Activated naive CD8-positive, alpha-beta T cell treated with anti-CD3 and anti-CD28 coated beads for 36 hours (primary cell): ENCODE data around the gene SRRT. TPM values are rescaled to one million over a fixed set of nuclear protein-coding genes. Genes with fewer than 3 reads are reported as not detected.
A peak's percentile ranks its signal among the peaks of the same experiment; 100 is the strongest.

ENCODE experiments used
- DNase-seq: peaks from one replicate; pipeline ENCODE4 v3.0.0; 2021
- H3K27ac Mint-ChIP-seq: one replicate; pipeline ENCODE4 v1.8.0; 2022; ENCODE audit warnings: mild to moderate bottlenecking, moderate library complexity, mixed read lengths
- H3K27me3 Mint-ChIP-seq: one replicate; pipeline ENCODE4 v1.8.0; 2022; ENCODE audit warnings: mild to moderate bottlenecking, mixed read lengths
- H3K36me3 Mint-ChIP-seq: one replicate; pipeline ENCODE4 v1.8.0; 2021; ENCODE audit warnings: mild to moderate bottlenecking, mixed read lengths
- H3K4me1 Mint-ChIP-seq: one replicate; pipeline ENCODE4 v1.8.0; 2021; ENCODE audit warnings: mixed read lengths
- H3K4me3 Mint-ChIP-seq: one replicate; pipeline ENCODE4 v1.8.0; 2022; ENCODE audit warnings: mild to moderate bottlenecking, moderate library complexity, mixed read lengths
- H3K9me3 Mint-ChIP-seq: one replicate; pipeline ENCODE4 v1.8.0; 2022; ENCODE audit warnings: mixed read lengths
- total RNA-seq, 2 experiments: library from RNA; stranded (reverse); gene quantifications; one replicate each; pipeline ENCODE4 v1.2.3, GENCODE V29; 2021

The SRRT gene
- total RNA-seq, 2 experiments from 2014 or later, result 296 to 297 TPM

DNA sequence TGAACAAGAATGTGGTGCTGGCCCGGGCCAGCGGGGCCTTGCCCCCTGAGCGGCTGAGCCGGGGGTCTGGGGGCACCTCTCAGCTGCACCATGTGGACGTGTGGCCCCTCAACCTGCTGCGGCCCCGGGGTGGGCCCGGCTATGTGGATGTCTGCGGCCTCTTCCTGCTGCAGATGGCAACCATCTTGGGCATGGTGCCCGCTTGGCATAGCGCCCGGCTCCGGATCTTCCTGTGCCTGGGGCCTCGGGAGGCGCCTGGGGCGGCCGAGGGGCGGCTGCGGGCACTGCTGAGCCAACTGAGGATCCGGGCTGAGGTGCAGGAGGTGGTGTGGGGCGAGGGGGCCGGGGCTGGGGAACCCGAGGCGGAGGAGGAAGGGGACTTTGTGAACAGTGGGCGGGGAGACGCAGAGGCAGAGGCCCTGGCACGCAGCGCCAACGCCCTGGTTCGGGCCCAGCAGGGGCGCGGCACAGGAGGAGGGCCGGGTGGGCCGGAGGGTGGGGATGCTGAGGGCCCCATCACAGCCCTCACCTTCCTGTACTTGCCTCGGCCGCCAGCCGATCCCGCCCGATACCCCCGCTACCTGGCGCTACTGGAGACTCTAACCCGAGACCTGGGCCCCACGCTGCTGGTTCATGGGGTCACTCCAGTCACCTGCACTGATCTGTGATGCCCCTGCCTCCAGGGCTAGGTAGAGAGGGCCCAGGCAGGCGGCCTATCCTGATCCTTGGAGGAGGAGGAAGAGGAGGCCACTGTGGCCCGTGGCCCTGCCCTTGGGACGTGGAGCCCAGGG is 8.8 kb upstream of the SRRT start:
- H3K9me3 Mint-ChIP-seq, result no peaks in the 10 kb centered on the region
- DNase-seq, result peak; percentile 57
- no peaks in the 10 kb centered on the region for H3K27me3 Mint-ChIP-seq
- peaks cover 9% of the 10 kb centered on the region for H3K36me3 Mint-ChIP-seq
- H3K4me3 Mint-ChIP-seq, result peak overlapping the region; percentile 97
- H3K4me1 Mint-ChIP-seq, result peaks cover 16% of the 10 kb centered on the region
- H3K27ac Mint-ChIP-seq, result peak overlapping the region; percentile 98

DNA sequence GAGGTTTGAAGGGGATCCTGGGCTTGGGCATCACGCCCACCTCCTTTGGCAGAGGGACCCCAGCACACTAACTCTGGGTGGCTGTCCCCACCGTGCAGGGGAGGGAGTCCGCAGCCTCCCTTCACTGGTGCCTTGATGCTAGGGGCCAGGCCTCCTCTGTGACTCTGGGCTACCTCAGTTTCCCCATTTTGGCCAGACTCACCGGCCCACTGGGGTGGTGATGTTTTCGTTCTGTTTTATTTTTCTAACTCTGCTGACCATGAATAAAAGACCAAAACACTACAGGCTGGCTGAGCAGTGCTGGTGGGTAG is 8.2 kb upstream of the SRRT start:
- Mint-ChIP-seq H3K27me3 (no peaks in the 10 kb centered on the region), H3K27ac (peak overlapping the region; percentile 98), H3K9me3 (no peaks in the 10 kb centered on the region), H3K4me3 (peak overlapping the region; percentile 97), H3K4me1 (peaks cover 18% of the 10 kb centered on the region), H3K36me3 (peaks cover 12% of the 10 kb centered on the region)
- no peak for DNase-seq

DNA sequence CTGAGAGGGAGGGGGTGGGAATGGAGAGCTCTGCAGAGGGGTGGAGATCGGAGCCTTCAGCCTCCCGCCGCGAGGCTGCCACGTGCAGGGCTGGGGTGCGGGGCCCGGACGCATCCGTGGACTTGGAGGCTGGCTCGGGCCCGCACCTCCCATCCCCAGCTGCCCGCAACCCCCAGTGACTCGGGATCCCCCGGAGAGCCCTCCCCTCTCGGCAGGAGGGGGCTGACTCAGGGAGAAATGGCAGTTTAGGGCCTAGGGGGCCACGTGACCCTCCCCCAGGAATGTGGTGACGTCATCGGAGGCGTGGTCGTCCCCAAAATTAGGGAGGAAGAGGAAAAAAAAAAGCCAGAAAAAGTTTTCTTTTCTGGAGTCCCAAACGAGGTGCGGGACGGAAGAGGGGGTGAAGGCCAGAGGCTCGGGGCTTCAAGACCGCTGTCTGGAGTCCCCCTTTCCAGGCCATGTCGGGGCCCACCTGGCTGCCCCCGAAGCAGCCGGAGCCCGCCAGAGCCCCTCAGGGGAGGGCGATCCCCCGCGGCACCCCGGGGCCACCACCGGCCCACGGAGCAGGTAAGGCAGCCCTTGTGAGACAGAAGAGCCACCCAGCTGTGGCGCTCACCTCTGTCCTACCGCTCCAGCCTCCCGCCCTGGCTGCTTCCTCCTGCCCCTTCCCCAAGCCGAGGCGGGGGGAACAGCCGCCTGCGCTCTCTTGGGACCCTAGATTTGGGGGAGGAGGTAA is 7.7 kb upstream of the SRRT start, which contains the start of gene TRIP6:
Gene TRIP6, plus strand, starts transcription at position 348 of the 736 bp plus-strand sequence. Its CDS starts 111 bp downstream, at position 459.
- H3K9me3 Mint-ChIP-seq, result no peaks in the 10 kb centered on the region
- H3K27ac Mint-ChIP-seq, result peak within 1 kb of the TSS; percentile 98
- H3K4me1 Mint-ChIP-seq, result peaks cover 18% of the 10 kb centered on the region
- H3K4me3 Mint-ChIP-seq, result peak within 1 kb of the TSS; percentile 97
- no peaks in the 10 kb centered on the region for H3K27me3 Mint-ChIP-seq
- peaks cover 12% of the 10 kb centered on the region for H3K36me3 Mint-ChIP-seq
- peak; percentile 74 for DNase-seq

DNA sequence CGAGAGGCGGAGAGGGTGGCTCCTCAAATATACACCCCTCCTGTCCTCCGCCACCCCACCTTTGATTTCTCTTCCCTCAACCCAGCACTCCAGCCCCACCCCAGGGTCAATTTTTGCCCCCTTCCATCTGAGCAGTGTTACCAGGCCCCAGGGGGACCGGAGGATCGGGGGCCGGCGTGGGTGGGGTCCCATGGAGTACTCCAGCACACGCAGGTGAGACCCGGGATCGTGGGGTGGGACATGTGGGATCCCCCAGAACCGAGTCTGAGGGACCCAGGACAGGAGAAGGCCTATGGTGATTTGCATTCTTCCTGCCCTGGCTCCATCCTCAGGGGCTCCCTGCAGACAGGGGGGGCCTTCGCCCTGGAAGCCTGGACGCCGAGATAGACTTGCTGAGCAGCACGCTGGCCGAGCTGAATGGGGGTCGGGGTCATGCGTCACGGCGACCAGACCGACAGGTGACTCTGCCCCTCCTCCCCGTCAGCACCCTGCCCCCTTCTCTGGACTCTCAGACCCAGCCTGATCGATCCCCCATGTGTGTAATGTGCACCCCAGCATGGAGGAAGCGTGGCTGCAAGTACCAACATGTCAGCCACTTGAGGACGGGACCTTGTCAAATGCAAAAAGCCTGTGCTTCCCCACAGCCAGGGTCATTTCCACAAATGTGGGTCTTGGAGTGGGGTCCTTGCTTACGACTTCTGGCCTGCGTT is 7.0 kb upstream of the SRRT start:
- H3K4me3 Mint-ChIP-seq, result peak overlapping the region; percentile 97

DNA sequence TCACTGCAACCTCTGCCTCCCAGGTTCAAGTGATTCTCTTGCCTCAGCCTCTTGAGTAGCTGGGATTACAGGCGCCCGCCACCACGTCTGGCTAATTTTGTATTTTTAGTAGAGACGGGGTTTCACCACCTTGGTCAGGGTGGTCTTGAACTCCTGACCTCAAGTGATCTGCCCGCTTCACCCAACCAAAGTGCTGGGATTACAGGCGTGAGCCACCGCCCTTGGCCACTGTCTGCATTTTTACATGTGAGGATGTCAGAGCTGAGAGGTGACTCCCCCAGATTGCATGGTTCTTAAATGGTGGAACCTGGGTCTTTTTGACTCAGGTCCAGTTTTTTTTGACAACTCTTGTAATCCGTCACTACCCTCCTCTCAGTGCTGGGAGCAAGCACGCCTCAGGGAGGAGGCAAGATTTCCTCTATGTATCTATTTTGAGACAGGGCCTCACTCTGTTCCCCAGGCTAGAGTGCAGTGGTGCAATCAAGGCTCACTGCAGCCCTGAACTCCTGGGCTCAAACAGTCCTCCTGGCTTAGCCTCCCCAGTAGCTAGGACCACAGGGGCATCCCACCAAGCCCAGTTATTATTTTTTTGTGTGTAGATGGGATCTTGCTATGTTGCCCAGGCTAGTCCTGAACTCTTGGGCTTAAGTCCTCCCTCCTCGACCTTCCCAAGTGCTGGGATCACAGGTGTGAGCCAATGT is 1.2 kb upstream of the SRRT start:
- no peak for DNase-seq
- H3K27me3 Mint-ChIP-seq, result no peaks in the 10 kb centered on the region
- H3K36me3 Mint-ChIP-seq, result peaks cover 60% of the 10 kb centered on the region

More for the DNA sequence above, 7.0 kb upstream of the SRRT start:
- Mint-ChIP-seq H3K27ac (peak overlapping the region; percentile 83), H3K36me3 (peaks cover 17% of the 10 kb centered on the region), H3K9me3 (no peaks in the 10 kb centered on the region), H3K27me3 (no peaks in the 10 kb centered on the region), H3K4me1 (peaks cover 18% of the 10 kb centered on the region)
- DNase-seq, result no peak

DNA sequence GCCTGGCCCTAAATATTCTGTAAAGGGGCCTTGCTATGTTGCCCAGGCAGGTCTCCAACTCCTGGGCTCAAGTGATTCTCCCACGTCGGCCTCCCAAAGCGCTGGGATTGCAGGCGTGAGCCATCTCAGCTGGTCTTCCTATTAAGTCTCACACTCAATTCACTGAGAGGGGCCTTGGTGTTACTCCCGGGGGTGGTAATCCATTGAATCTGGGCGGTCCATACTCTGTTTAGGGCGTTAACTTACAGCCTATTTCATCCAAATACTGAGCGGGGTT is 665 bp upstream of the SRRT start:
- Mint-ChIP-seq H3K27ac (peak overlapping the region; percentile 98), H3K9me3 (no peaks in the 10 kb centered on the region), H3K4me3 (peak overlapping the region; percentile 97), H3K36me3 (peaks cover 65% of the 10 kb centered on the region), H3K27me3 (no peaks in the 10 kb centered on the region), H3K4me1 (peaks cover 36% of the 10 kb centered on the region)
- no peak for DNase-seq

More for the DNA sequence above, 1.2 kb upstream of the SRRT start:
- Mint-ChIP-seq H3K4me1 (peaks cover 31% of the 10 kb centered on the region), H3K4me3 (peak overlapping the region; percentile 97), H3K27ac (peak overlapping the region; percentile 98), H3K9me3 (no peaks in the 10 kb centered on the region)

DNA sequence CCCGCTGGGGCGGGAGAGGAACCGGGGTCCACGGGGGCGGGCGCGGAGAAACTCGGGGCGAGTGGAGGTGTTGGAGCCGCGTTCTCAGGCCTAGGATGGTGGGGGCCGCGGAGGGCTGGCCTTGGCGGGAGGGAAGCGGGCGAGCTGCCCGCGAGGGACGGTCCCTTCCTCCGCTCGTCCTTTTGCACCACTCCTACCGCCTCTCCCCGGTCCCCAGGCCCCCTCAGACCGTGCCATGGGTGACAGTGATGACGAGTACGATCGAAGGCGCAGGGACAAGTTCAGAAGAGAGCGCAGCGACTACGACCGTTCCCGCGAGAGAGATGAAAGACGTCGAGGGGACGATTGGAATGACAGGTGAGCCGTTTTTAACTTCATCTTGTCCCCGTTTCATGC is 451 bp downstream of the SRRT start:
- Mint-ChIP-seq H3K36me3 (peaks cover 73% of the 10 kb centered on the region), H3K27ac (peak overlapping the region; percentile 98), H3K9me3 (no peaks in the 10 kb centered on the region), H3K4me3 (peak overlapping the region; percentile 97), H3K27me3 (no peaks in the 10 kb centered on the region), H3K4me1 (peaks cover 41% of the 10 kb centered on the region)
- peak; percentile 53 for DNase-seq

DNA sequence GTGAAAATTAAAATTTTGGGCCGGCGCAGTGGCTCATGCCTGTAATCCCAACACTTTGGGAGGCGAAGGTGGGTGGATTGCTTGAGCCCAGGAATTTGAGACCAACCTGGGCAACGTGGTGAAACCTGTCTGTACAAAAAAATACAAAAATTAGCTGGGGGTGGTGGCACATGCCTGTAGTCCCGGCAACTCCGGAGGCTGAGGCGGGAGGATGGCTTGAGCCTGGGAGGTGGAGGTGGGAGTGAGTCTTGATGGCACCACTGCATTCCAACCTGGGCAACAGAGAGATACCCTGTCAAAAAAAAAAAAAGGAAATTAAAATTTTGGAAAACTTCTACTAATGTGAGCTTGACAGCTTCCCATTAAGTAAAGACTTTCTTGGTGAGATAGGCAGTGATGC is 3.1 kb downstream of the SRRT start:
- H3K36me3 Mint-ChIP-seq, result peaks cover 72% of the 10 kb centered on the region
- H3K4me3 Mint-ChIP-seq, result peak overlapping the region; percentile 50
- no peak overlapping the region for H3K27ac Mint-ChIP-seq
- H3K4me1 Mint-ChIP-seq, result peaks cover 40% of the 10 kb centered on the region
- no peaks in the 10 kb centered on the region for H3K27me3 Mint-ChIP-seq
- no peaks in the 10 kb centered on the region for H3K9me3 Mint-ChIP-seq
- DNase-seq, result no peak

DNA sequence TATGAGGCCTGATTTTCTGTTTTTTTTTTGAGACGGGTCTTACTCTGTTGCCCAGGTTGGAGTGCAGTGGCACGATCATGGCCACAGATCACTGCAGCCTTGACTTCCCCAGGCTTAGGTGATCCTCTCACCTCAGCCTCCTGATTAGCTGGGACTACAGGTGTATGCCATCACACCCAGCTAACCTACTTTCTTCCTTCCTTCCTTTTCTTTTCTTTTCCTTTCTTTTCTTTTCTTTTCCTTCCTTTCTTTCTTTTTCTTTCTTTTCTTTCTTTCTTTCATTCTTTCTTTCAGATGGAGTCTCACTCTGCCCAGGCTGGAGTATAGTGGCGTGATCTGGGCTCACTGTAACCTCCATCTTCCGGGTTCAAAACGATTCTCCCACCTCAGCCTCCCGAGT is 3.8 kb downstream of the SRRT start:
- H3K4me1 Mint-ChIP-seq, result peaks cover 47% of the 10 kb centered on the region
- peak overlapping the region; percentile 19 for H3K4me3 Mint-ChIP-seq
- no peak for DNase-seq
- no peak overlapping the region for H3K27ac Mint-ChIP-seq
- no peaks in the 10 kb centered on the region for H3K9me3 Mint-ChIP-seq
- H3K27me3 Mint-ChIP-seq, result no peaks in the 10 kb centered on the region
- peaks cover 72% of the 10 kb centered on the region for H3K36me3 Mint-ChIP-seq

DNA sequence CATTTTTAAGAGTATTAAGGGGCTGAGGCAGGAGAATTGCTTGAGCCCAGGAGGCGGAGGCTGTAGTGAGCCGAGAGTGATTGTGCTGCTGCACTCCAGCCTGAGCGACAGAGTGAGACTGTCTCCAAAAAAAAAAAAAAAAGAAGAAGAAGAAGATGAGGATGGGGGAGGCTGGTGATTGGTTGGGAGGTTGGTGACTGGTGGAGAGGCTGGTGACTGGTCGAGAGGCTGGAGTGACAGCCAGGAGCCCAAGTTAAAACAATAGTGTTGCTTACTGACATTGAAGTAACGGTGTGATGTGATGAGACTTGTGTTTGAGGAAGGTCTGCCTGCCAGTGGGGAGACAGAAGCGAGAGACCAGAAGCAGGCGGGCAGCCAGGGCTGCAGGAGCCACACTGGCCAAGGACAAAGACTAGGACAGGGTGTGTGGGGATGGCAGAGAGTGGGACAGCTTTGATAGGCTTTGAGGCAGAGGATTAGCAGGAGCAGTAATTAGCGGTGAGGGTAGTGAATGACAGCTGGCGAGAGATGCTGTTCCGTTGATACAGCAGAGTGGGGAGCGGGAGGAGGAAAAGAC is 4.9 kb downstream of the SRRT start:
- Mint-ChIP-seq H3K36me3 (peaks cover 71% of the 10 kb centered on the region), H3K27me3 (no peaks in the 10 kb centered on the region), H3K4me1 (peaks cover 49% of the 10 kb centered on the region), H3K9me3 (no peaks in the 10 kb centered on the region), H3K27ac (peak overlapping the region; percentile 64), H3K4me3 (no peak overlapping the region)
- DNase-seq, result no peak

DNA sequence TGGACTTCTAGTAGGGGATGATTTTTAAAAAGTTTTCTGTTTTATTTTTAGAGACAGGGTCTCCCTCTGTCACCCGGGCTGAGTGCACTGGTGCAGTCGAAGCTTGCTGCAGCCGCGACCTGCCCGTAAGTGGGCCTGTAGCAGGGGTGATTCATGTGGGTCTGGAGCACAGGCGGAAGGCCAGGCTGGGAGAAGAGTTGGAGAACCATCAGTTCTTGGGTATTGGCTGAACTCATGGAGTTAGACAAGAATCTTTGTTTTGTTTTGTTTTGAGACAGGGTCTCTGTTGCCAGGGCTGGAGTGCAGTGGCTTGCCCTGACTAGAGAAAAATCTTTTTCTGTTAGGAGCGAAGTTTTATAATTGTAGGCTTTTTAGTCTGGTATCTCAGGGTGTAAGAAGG is 5.7 kb downstream of the SRRT start:
- Mint-ChIP-seq H3K27ac (no peak overlapping the region), H3K27me3 (no peaks in the 10 kb centered on the region)

DNA sequence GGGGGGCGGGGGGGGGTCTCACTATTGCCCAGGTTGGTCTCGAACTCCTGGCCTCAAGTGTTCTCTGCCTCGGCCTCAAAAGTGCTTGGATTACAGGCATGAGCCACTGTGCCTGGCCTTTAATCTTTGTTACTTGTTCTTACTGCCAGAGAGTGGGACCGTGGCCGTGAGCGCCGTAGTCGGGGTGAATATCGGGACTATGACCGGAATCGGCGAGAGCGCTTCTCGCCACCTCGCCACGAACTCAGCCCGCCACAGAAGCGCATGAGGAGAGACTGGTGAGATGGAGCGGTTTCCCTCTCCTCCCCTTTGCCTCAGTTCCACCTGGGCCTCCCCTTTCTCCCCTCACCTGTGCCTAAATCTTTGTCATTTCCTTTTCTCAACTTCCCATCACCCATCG is 6.2 kb downstream of the SRRT start:
- Mint-ChIP-seq H3K27ac (no peak overlapping the region), H3K36me3 (peaks cover 67% of the 10 kb centered on the region), H3K4me1 (peaks cover 54% of the 10 kb centered on the region), H3K27me3 (no peaks in the 10 kb centered on the region), H3K9me3 (no peaks in the 10 kb centered on the region), H3K4me3 (no peak overlapping the region)
- no peak for DNase-seq

More for the DNA sequence above, 5.7 kb downstream of the SRRT start:
- DNase-seq, result no peak
- Mint-ChIP-seq H3K4me1 (peaks cover 53% of the 10 kb centered on the region), H3K4me3 (no peak overlapping the region), H3K36me3 (peaks cover 71% of the 10 kb centered on the region), H3K9me3 (no peaks in the 10 kb centered on the region)

DNA sequence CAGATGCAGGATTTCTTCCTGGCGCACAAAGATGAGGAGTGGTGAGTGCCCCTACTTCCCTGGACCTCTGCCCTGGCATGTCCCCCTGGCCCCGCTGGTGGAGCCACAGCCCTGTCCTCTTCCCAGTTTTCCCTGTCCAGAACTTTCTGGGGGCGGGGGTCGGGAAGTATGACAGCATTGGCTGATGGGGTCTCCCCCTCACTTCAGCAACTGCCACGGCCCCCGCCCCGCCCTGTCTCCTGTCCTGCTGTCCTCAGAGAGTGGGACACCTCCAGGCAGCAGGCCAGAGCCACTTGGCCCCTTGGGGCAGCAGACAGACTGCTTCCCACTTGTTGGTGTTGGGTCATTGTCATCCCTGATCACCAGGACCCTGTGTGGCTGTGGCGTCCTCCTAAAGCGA is 7.3 kb downstream of the SRRT start:
- Mint-ChIP-seq H3K4me3 (no peak overlapping the region), H3K4me1 (peaks cover 56% of the 10 kb centered on the region), H3K36me3 (peaks cover 62% of the 10 kb centered on the region), H3K9me3 (no peaks in the 10 kb centered on the region), H3K27me3 (no peaks in the 10 kb centered on the region), H3K27ac (no peak overlapping the region)
- DNase-seq, result no peak

DNA sequence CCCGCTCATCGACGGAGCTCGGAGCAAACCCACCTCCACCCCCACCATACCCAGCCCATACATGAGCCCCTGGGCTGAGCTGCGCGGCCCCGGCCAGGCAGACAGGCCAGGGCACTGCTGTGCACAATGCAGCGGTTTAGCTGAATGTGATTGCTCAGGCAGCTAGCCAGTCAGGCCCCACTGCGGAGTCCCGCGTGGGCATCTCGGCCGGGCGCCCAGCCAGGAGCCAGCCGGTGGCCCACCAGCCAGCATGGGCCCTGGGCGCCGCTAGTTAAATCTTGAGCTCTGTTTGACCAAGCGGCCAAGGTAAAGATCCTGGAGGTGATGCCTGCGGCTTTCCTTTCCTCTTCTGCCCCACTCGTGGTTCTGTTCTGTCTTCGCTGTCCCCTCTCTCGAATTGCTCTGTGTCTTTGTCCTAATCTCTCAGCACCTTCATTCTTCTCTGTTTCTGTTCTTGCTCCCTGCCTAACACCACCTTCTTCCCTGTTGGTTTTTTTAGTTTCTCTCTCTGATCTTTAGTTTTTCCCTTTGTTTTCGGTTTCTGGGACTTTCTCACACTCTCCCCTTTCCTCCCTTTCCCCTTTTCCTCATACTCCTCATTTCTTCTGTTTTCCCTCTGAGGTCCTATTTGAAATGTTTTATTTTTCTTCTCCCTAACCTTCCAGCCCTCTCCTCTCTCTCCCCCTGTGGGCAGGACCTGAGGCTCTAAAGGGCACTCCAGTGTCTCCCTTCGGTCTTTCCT is 8.1 kb downstream of the SRRT start:
- no peaks in the 10 kb centered on the region for H3K9me3 Mint-ChIP-seq

More for the DNA sequence above, 8.1 kb downstream of the SRRT start:
- Mint-ChIP-seq H3K4me3 (no peak overlapping the region), H3K27me3 (no peaks in the 10 kb centered on the region), H3K27ac (peak overlapping the region; percentile 46), H3K36me3 (peaks cover 65% of the 10 kb centered on the region), H3K4me1 (peaks cover 58% of the 10 kb centered on the region)
- no peak for DNase-seq
